AG04450 (cell line): Measurements from ENCODE around the gene FAM168A. TPM values are rescaled to one million over a fixed set of nuclear protein-coding genes. Genes with fewer than 3 reads are reported as not detected.

Experiments used
- CTCF ChIA-PET: fragments of 300-600, 350-600 bp; formaldehyde crosslinking; extraction: SDS; loops from one replicate; lab custom pipeline; 2022; ENCODE audit warnings: antibody characterized with exemption, inconsistent platforms; lab: Charles Lee
- POLR2A ChIA-PET: fragments of 350-600 bp; formaldehyde crosslinking; extraction: SDS; loops from one replicate; lab custom pipeline; 2021; ENCODE audit warnings: antibody characterized with exemption, inconsistent platforms; lab: Yijun Ruan, JAX
- DNase-seq: peaks from one replicate; pipeline ENCODE4 v3.0.0-alpha.2; 2011; ENCODE audit warnings: low read depth, low spot score
- H3K27ac ChIP-seq: one replicate; pipeline ENCODE4 v1.5.1; 2012; ENCODE audit warnings: low read depth, low read length, control low read depth
- H3K27me3 ChIP-seq: one replicate; pipeline ENCODE4 v1.6.0; 2012; ENCODE audit warnings: low read length; ENCODE audit not compliant: control insufficient read depth, insufficient read depth
- H3K4me3 ChIP-seq: 2 replicates; pipeline ENCODE4 v1.5.1; 2011; ENCODE audit warnings: mild to moderate bottlenecking, low read depth, low read length, control low read depth
- H3K9me3 ChIP-seq: 2 replicates; pipeline ENCODE4 v1.5.1; 2012; ENCODE audit warnings: low read length; ENCODE audit not compliant: control insufficient read depth, insufficient read depth
- CTCF ChIP-seq: IDR thresholded peaks from 2 replicates; pipeline ENCODE4 v1.5.1; 2011; ENCODE audit warnings: low read depth, low read length, control low read depth, inconsistent platforms
- polyA plus RNA-seq: library from polyadenylated mRNA; depleted of rRNA; stranded (reverse); fragments of >200 nt; gene quantifications from 2 replicates; pipeline ENCODE4 v1.2.3, GENCODE V29; 2011

FAM168A gene
- polyA plus RNA-seq, 1 experiment, result 21.3 TPM

GRCh38 chr11:73570415-73571114, 27.3 kb downstream of the FAM168A start:
- Histone ChIP-seq H3K27ac (no peak overlapping the region), H3K27me3 (no peaks in the 10 kb centered on the region), H3K9me3 (no peaks in the 10 kb centered on the region; the same call in 1 of the 2 replicates), H3K4me3 (no peak overlapping the region)
- TF ChIP-seq CTCF, result no peak
- POLR2A ChIA-PET, result no interaction called here
- CTCF ChIA-PET, result interaction anchor here (0.7 to 2.1 kb wide), 3 partner anchors 31 to 220 kb away, joined by 3 to 9 read pairs (median 4); no protein-coding TSS in a partner anchor
- DNase-seq, result no peak

DNA sequence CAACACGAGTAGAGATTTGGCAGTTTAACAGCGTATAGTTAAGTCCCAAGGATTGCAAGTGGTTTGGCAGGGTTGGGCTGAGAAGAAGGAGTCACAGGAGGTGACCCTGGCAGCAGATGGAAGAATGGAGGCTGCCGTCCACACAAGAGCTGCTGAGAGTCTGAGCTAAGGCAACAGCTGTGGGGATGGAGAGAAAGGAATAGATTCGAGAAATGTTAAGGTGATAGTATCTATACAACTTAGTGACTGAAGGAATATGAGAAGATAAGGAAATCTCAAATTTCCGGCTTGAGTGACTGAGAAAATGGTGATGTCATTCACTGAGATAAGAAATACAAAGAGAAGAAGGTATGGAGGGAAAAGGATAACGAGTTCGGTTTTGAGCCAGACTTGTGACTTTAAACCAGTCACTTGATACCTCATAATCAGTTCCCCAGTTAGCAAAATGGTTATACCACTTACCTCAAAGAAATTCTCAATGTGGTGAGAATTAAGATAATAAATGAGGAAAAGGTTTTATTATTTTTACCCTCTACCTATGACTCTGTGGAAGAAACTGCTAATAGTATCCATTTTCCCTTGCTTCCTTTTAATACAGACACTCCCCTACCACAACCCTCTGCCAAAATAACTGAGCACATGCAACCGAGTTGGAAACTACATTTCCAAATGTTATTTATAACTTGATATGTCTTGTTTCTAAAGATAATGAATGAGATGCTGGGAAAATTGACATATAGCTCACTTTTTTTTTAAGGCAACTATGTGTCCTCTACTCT, 30.7 kb downstream of the FAM168A start:
- no peak for DNase-seq
- Histone ChIP-seq H3K9me3 (no peaks in the 10 kb centered on the region; the same call in 1 of the 2 replicates), H3K27me3 (no peaks in the 10 kb centered on the region), H3K4me3 (no peak overlapping the region), H3K27ac (no peak overlapping the region)
- POLR2A ChIA-PET, result no interaction called here
- CTCF ChIA-PET, result interaction anchor here (0.7 to 2.5 kb wide), 2 partner anchors 24 to 58 kb away, joined by 3 to 9 read pairs; no protein-coding TSS in a partner anchor
- no peak for TF ChIP-seq CTCF

DNA sequence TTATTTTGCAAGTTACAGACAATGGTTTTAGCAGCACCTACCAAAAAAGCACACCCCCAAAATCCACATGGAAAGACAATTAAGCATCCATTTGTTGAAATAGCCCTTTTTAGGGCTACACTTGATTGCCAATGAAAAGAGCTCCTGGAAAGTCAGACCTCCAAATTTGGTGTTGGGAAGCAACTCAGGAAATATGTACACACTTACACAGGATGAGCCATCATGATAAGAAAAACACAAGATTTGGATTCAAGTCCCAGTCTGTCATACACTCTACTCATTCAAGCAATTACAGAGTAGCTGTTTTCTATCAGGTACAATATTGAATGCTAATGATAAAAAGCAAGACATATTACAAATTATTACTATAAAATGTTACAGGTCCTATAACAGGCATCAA, 31.5 kb downstream of the FAM168A start:
- POLR2A ChIA-PET, result no interaction called here
- H3K9me3 ChIP-seq, result no peaks in the 10 kb centered on the region
- CTCF ChIA-PET, result interaction anchor here (0.6 to 2.5 kb wide), 5 partner anchors 9 to 87 kb away, joined by 3 to 9 read pairs (median 4); no protein-coding TSS in a partner anchor
- no peak overlapping the region for H3K27ac ChIP-seq
- no peak for DNase-seq
- H3K4me3 ChIP-seq, result no peak overlapping the region
- no peak for TF ChIP-seq CTCF
- no peaks in the 10 kb centered on the region for H3K27me3 ChIP-seq

- ChIA-PET POLR2A (no interaction called here), CTCF (interaction anchor here (0.6 to 1.0 kb wide), 3 partner anchors 10 to 87 kb away, joined by 3 to 5 read pairs (median 4); no protein-coding TSS in a partner anchor)
- Histone ChIP-seq H3K27ac (no peak overlapping the region), H3K4me3 (no peak overlapping the region), H3K27me3 (no peaks in the 10 kb centered on the region), H3K9me3 (no peaks in the 10 kb centered on the region)
- no peak for TF ChIP-seq CTCF
- DNase-seq, result no peak
Observed at GRCh38 chr11:73565804-73566203, 32.1 kb downstream of the FAM168A start.
